SU-DHL-6 (cell line): Measurements from ENCODE around the gene GABRB1.
A peak's percentile ranks its signal among the peaks of the same experiment; 100 is the strongest.

Experiments
- H2AFZ ChIP-seq: fragments of 200-600 bp; sonication (generic); 2 replicates; pipeline ENCODE4 v1.6.1; 2014; ENCODE audit warnings: low read depth, mild to moderate bottlenecking, moderate library complexity, mixed read lengths, antibody characterized with exemption, low read length; ENCODE audit not compliant: severe bottlenecking
- H3F3A ChIP-seq: fragments of 200-600 bp; shearing (Covaris generic); 2 replicates; pipeline ENCODE4 v1.6.0; 2016; ENCODE audit warnings: antibody characterized with exemption, mild to moderate bottlenecking; ENCODE audit not compliant: insufficient read depth
- H3K27ac ChIP-seq: fragments of 200-600 bp; sonication (generic); 2 replicates; pipeline ENCODE4 v1.5.1; 2016; ENCODE audit warnings: low read depth, mild to moderate bottlenecking, low read length, moderate library complexity, mixed read lengths
- H3K27me3 ChIP-seq: fragments of 200-600 bp; sonication (generic), shearing (Covaris generic); 2 replicates; pipeline ENCODE4 v1.6.0; 2014; ENCODE audit warnings: mild to moderate bottlenecking, low read length
- H3K36me3 ChIP-seq: fragments of 200-600 bp; sonication (generic); 2 replicates; pipeline ENCODE4 v1.6.1; 2014; ENCODE audit warnings: mild to moderate bottlenecking, low read length, mixed read lengths
- H3K4me2 ChIP-seq: fragments of 300-600, 200-600 bp; shearing (Covaris generic), sonication (generic); 2 replicates; pipeline ENCODE4 v1.6.0; 2014; ENCODE audit warnings: low read length, low read depth, mild to moderate bottlenecking; ENCODE audit not compliant: poor library complexity, severe bottlenecking
- H3K4me3 ChIP-seq: fragments of 200-600 bp; sonication (generic); 2 replicates; pipeline ENCODE4 v1.5.1; 2014; ENCODE audit warnings: antibody characterized with exemption, low read length, mild to moderate bottlenecking, mixed read lengths; ENCODE audit not compliant: insufficient read depth, poor library complexity, severe bottlenecking
- H3K79me2 ChIP-seq: fragments of 200-600 bp; sonication (generic); 2 replicates; pipeline ENCODE4 v1.6.1; 2014; ENCODE audit warnings: mild to moderate bottlenecking, low read length, moderate library complexity; ENCODE audit not compliant: insufficient read depth
- H3K9ac ChIP-seq: fragments of 200-600 bp; sonication (generic); 2 replicates; pipeline ENCODE4 v1.7.0; 2014; ENCODE audit warnings: mild to moderate bottlenecking, low read length
- H3K9me2 ChIP-seq: fragments of 200-600 bp; sonication (generic); replicated peaks from 2 replicates; pipeline ENCODE4 v1.6.1; 2014; ENCODE audit warnings: low read length; ENCODE audit not compliant: insufficient read depth
- H3K9me3 ChIP-seq: fragments of 200-600 bp; sonication (generic); 2 replicates; pipeline ENCODE4 v1.6.1; 2014; ENCODE audit warnings: low read length, mixed read lengths; ENCODE audit not compliant: insufficient read depth
- H4K20me1 ChIP-seq: fragments of 200-600 bp; sonication (generic); 2 replicates; pipeline ENCODE4 v1.6.1; 2014; ENCODE audit warnings: low read depth, mild to moderate bottlenecking, antibody characterized with exemption, low read length, moderate library complexity, mixed read lengths
- CTCF ChIP-seq: fragments of 200-600 bp; sonication (generic); IDR thresholded peaks from one replicate; pipeline ENCODE4 v1.5.1; 2017; ENCODE audit warnings: antibody characterized with exemption, mild to moderate bottlenecking, low read length, moderate library complexity; ENCODE audit not compliant: insufficient read depth, poor library complexity, severe bottlenecking
- EZH2phosphoT487 ChIP-seq: fragments of 200-600 bp; sonication (generic), shearing (Covaris generic); conservative IDR thresholded peaks from 2 replicates; pipeline ENCODE4 v1.6.1; 2018; ENCODE audit warnings: mild to moderate bottlenecking, antibody characterized with exemption, low read length, moderate library complexity, mixed read lengths

GABRB1 gene

GRCh38 chr4:47462799-47463234 is 431.4 kb downstream of the GABRB1 start:
- peaks cover 11% of the 10 kb centered on the region for H3F3A ChIP-seq
- H3K9ac ChIP-seq: peak overlapping the region; percentile 70
- H3K27ac ChIP-seq: peak overlapping the region; percentile 60
- peak overlapping the region; percentile 95 for H3K4me2 ChIP-seq
- no peaks in the 10 kb centered on the region for H4K20me1 ChIP-seq
- H3K4me3 ChIP-seq: peak overlapping the region; percentile 76
- H3K9me2 ChIP-seq: no peaks in the 10 kb centered on the region
- H3K79me2 ChIP-seq: peaks cover 23% of the 10 kb centered on the region
- H3K36me3 ChIP-seq: peaks cover 15% of the 10 kb centered on the region
- H2AFZ ChIP-seq: peak overlapping the region; percentile 69
- no peaks in the 10 kb centered on the region for H3K9me3 ChIP-seq
- no peaks in the 10 kb centered on the region for H3K27me3 ChIP-seq
- TF ChIP-seq CTCF (no peak), EZH2phosphoT487 (no peak)

DNA sequence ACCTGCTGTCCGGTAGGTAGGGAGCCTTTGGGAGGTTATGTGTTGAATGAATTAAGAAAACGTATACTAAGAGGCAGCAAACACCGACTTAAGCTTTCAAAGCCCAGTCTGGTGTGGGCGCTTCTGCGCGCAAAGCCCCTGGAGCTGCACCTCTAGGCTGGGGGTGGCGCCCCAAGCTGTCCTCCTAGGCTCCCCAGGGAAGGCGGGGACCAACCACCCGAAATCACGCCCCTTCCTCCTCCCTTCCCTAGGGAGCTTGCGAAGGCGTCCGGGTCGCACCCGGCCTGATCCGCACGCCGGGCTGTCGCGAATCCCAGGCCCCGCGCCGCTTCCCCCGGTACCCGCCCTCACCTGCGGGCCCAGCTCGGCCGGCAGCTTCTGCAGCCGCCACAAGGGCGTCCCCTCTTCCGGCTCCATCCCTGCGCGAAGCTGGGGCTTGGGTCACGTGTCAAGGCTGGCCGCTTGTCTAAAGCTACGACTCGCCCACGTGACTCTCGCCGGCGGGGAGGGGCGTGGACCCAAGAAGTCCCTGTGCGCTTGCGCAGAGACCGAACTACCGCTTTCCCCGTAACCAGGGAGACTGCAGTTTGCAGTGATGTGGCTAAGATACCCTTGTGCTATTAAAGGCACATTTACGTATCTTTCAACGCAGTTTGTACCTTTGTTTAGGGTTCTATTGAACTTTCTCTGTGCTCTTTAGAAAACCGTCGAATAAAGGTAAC is 432.0 kb downstream of the GABRB1 start, which contains the start of gene COMMD8:
TSS of gene COMMD8 (minus strand) at position 468 of the 722 bp plus-strand sequence. CDS start at position 417, 51 bp downstream.
- Histone ChIP-seq H3K9me2 (no peaks in the 10 kb centered on the region), H3K79me2 (peaks cover 23% of the 10 kb centered on the region), H3F3A (peaks cover 11% of the 10 kb centered on the region), H4K20me1 (no peaks in the 10 kb centered on the region), H3K27ac (peak within 1 kb of the TSS; percentile 60), H3K4me3 (peak within 1 kb of the TSS; percentile 76), H3K36me3 (peaks cover 12% of the 10 kb centered on the region), H3K9me3 (no peaks in the 10 kb centered on the region), H3K27me3 (no peaks in the 10 kb centered on the region), H3K9ac (peak within 1 kb of the TSS; percentile 70), H3K4me2 (peak within 1 kb of the TSS; percentile 95), H2AFZ (peak within 1 kb of the TSS; percentile 95)
- TF ChIP-seq EZH2phosphoT487 (no peak), CTCF (no peak)

- H3K27ac ChIP-seq: peak overlapping the region; percentile 56
- no peak overlapping the region for H3K4me3 ChIP-seq
- peak overlapping the region; percentile 95 for H2AFZ ChIP-seq
- no peaks in the 10 kb centered on the region for H3K9me2 ChIP-seq
- no peak for TF ChIP-seq CTCF
- TF ChIP-seq EZH2phosphoT487: no peak
- peaks cover 23% of the 10 kb centered on the region for H3K79me2 ChIP-seq
- H3F3A ChIP-seq: peaks cover 11% of the 10 kb centered on the region
- no peaks in the 10 kb centered on the region for H4K20me1 ChIP-seq
- H3K9me3 ChIP-seq: no peaks in the 10 kb centered on the region
- no peaks in the 10 kb centered on the region for H3K36me3 ChIP-seq
- H3K4me2 ChIP-seq: peak overlapping the region; percentile 95
- no peaks in the 10 kb centered on the region for H3K27me3 ChIP-seq
- no peak overlapping the region for H3K9ac ChIP-seq
Measured at GRCh38 chr4:47465004-47465403, 433.6 kb downstream of the GABRB1 start.
